HEK293 (cell line): ENCODE measurements around the gene KLHDC4.

Experiments
- CTCF ChIA-PET: fragments of 350-600 bp; formaldehyde crosslinking; extraction: SDS; loops from one replicate; lab custom pipeline; 2021; ENCODE audit warnings: antibody characterized with exemption; lab: Yijun Ruan, JAX
- POLR2A ChIA-PET: fragments of 300-600 bp; formaldehyde crosslinking; extraction: SDS; loops from one replicate; lab custom pipeline; 2020; ENCODE audit warnings: antibody characterized with exemption, inconsistent platforms; lab: Yijun Ruan, JAX
- H3K27ac ChIP-seq: fragments of 200-500 bp; sonication (Bioruptor generic); 2 replicates; pipeline ENCODE4 v1.5.1; 2014; ENCODE audit warnings: low read depth, low read length, control low read depth, inconsistent platforms; ENCODE audit errors: extremely low read depth
- H3K36me3 ChIP-seq, 2 experiments: fragments of 200-500 bp in 1 of 2; sonication (Bioruptor generic) in 1 of 2; 1 replicate in 1 of 2; 2 replicates in 1 of 2; pipeline ENCODE4 v1.5.1; 2014 to 2017; ENCODE audit warnings: inconsistent platforms in 2 of 2, low read length in 2 of 2; ENCODE audit not compliant: control insufficient read depth in 2 of 2, insufficient read depth in 1 of 2
- H3K4me1 ChIP-seq: fragments of 200-500 bp; sonication (Bioruptor generic); 2 replicates; pipeline ENCODE4 v1.5.1; 2014; ENCODE audit warnings: mild to moderate bottlenecking, low read length, inconsistent platforms; ENCODE audit not compliant: control insufficient read depth, insufficient read depth
- H3K4me3 ChIP-seq: 2 replicates; pipeline ENCODE4 v1.5.1; 2011; ENCODE audit warnings: low read depth, mild to moderate bottlenecking, control low read depth, low read length, moderate library complexity
- H3K9me3 ChIP-seq: fragments of 200-500 bp; sonication (Bioruptor generic); 2 replicates; pipeline ENCODE4 v1.5.1; 2014; ENCODE audit warnings: low read depth, low read length, inconsistent platforms; ENCODE audit not compliant: control insufficient read depth, insufficient read depth
- EGR2 ChIP-seq: fragments of 450-650 bp; formaldehyde crosslinking; IDR thresholded peaks from 2 replicates; pipeline ENCODE4 v1.5.1; 2016; ENCODE audit warnings: low read depth, missing biosample characterization, missing genetic modification characterization
- SALL2 ChIP-seq: fragments of 450-650 bp; formaldehyde crosslinking; IDR thresholded peaks from 2 replicates; pipeline ENCODE4 v1.5.0; 2017; ENCODE audit warnings: missing biosample characterization, mild to moderate bottlenecking, missing genetic modification characterization, borderline replicate concordance
- SCRT1 ChIP-seq: fragments of 450-650 bp; formaldehyde crosslinking; IDR thresholded peaks from 2 replicates; pipeline ENCODE4 v1.5.1; 2016; ENCODE audit warnings: missing biosample characterization, missing genetic modification characterization, borderline replicate concordance
- SP7 ChIP-seq: fragments of 450-650 bp; formaldehyde crosslinking; IDR thresholded peaks from 2 replicates; pipeline ENCODE4 v1.5.1; 2016; ENCODE audit warnings: missing biosample characterization, missing genetic modification characterization
- TRIM28 ChIP-seq: IDR thresholded peaks from 2 replicates; pipeline ENCODE4 v1.6.1; 2011; ENCODE audit warnings: low read length, control low read depth, borderline replicate concordance
- WT1 ChIP-seq: fragments of 450-650 bp; formaldehyde crosslinking; IDR thresholded peaks from 2 replicates; pipeline ENCODE4 v1.5.1; 2016; ENCODE audit warnings: missing biosample characterization, missing genetic modification characterization
- YY1 ChIP-seq: fragments of 450-650 bp; formaldehyde crosslinking; IDR thresholded peaks from 2 replicates; pipeline ENCODE4 v1.5.1; 2018; ENCODE audit warnings: missing biosample characterization, missing genetic modification characterization
- ZBTB7A ChIP-seq: fragments of 450-650 bp; formaldehyde crosslinking; IDR thresholded peaks from 2 replicates; pipeline ENCODE4 v1.5.1; 2016; ENCODE audit warnings: low read depth, missing biosample characterization, missing genetic modification characterization
- ZBTB8A ChIP-seq: fragments of 450-650 bp; formaldehyde crosslinking; IDR thresholded peaks from 2 replicates; pipeline ENCODE4 v1.5.1; 2016; ENCODE audit warnings: missing biosample characterization, missing genetic modification characterization
- ZNF10 ChIP-seq: fragments of 450-650 bp; formaldehyde crosslinking; IDR thresholded peaks from 2 replicates; pipeline ENCODE4 v1.5.1; 2017; ENCODE audit warnings: missing biosample characterization, missing genetic modification characterization
- ZNF121 ChIP-seq: fragments of 450-650 bp; formaldehyde crosslinking; IDR thresholded peaks from 2 replicates; pipeline ENCODE4 v1.5.1; 2016; ENCODE audit warnings: missing biosample characterization, missing genetic modification characterization
- ZNF202 ChIP-seq: fragments of 450-650 bp; formaldehyde crosslinking; IDR thresholded peaks from 2 replicates; pipeline ENCODE4 v1.5.1; 2016; ENCODE audit warnings: missing biosample characterization, missing genetic modification characterization, borderline replicate concordance
- ZNF211 ChIP-seq: fragments of 450-650 bp; formaldehyde crosslinking; IDR thresholded peaks from 2 replicates; pipeline ENCODE4 v1.5.1; 2016; ENCODE audit warnings: low read depth, missing biosample characterization, missing genetic modification characterization
- ZNF223 ChIP-seq: fragments of 450-650 bp; formaldehyde crosslinking; IDR thresholded peaks from 2 replicates; pipeline ENCODE4 v1.5.1; 2016; ENCODE audit warnings: missing biosample characterization, missing genetic modification characterization
- ZNF23 ChIP-seq: fragments of 450-650 bp; formaldehyde crosslinking; IDR thresholded peaks from 2 replicates; pipeline ENCODE4 v1.5.1; 2016; ENCODE audit warnings: missing biosample characterization, missing genetic modification characterization, borderline replicate concordance
- ZNF266 ChIP-seq: fragments of 450-650 bp; formaldehyde crosslinking; IDR thresholded peaks from 2 replicates; pipeline ENCODE4 v1.5.1; 2016; ENCODE audit warnings: missing biosample characterization, missing genetic modification characterization, low read depth
- ZNF433 ChIP-seq: fragments of 450-650 bp; formaldehyde crosslinking; IDR thresholded peaks from 2 replicates; pipeline ENCODE4 v1.5.1; 2016; ENCODE audit warnings: missing biosample characterization, missing genetic modification characterization, low read depth
- ZNF501 ChIP-seq: fragments of 450-650 bp; formaldehyde crosslinking; IDR thresholded peaks from 2 replicates; pipeline ENCODE4 v1.5.1; 2016; ENCODE audit warnings: missing biosample characterization, missing genetic modification characterization
- ZNF521 ChIP-seq: fragments of 450-650 bp; formaldehyde crosslinking; IDR thresholded peaks from 2 replicates; pipeline ENCODE4 v1.5.1; 2017; ENCODE audit warnings: missing biosample characterization, mild to moderate bottlenecking, missing genetic modification characterization
- ZNF596 ChIP-seq: fragments of 450-650 bp; IDR thresholded peaks from 2 replicates; pipeline ENCODE4 v1.5.0; 2018; ENCODE audit warnings: missing biosample characterization, mild to moderate bottlenecking, missing genetic modification characterization, moderate library complexity
- ZNF624 ChIP-seq: fragments of 450-650 bp; formaldehyde crosslinking; IDR thresholded peaks from 2 replicates; pipeline ENCODE4 v1.5.1; 2017; ENCODE audit warnings: missing biosample characterization, missing genetic modification characterization
- ZNF664 ChIP-seq: fragments of 450-650 bp; formaldehyde crosslinking; IDR thresholded peaks from 2 replicates; pipeline ENCODE4 v1.5.1; 2016; ENCODE audit warnings: missing biosample characterization, missing genetic modification characterization
- TF ChIP-seq, protein P1 (sequence below): fragments of 450-650 bp; formaldehyde crosslinking; IDR thresholded peaks from 2 replicates; pipeline ENCODE4 v1.5.1; 2016; ENCODE audit warnings: missing biosample characterization, missing genetic modification characterization
- TF ChIP-seq, protein P2 (sequence below): sonication (generic); formaldehyde crosslinking; IDR thresholded peaks from 2 replicates; pipeline ENCODE4 v1.8.1; 2022; ENCODE audit warnings: mild to moderate bottlenecking, moderate library complexity, missing genetic modification reagents
- TF ChIP-seq, protein P3 (sequence below): fragments of 450-650 bp; formaldehyde crosslinking; IDR thresholded peaks from 2 replicates; pipeline ENCODE4 v1.5.1; 2016; ENCODE audit warnings: missing biosample characterization, missing genetic modification characterization
- TF ChIP-seq, protein P4 (sequence below): fragments of 450-650 bp; formaldehyde crosslinking; IDR thresholded peaks from 2 replicates; pipeline ENCODE4 v1.5.1; 2016; ENCODE audit warnings: missing biosample characterization, missing genetic modification characterization

KLHDC4 gene

DNA sequence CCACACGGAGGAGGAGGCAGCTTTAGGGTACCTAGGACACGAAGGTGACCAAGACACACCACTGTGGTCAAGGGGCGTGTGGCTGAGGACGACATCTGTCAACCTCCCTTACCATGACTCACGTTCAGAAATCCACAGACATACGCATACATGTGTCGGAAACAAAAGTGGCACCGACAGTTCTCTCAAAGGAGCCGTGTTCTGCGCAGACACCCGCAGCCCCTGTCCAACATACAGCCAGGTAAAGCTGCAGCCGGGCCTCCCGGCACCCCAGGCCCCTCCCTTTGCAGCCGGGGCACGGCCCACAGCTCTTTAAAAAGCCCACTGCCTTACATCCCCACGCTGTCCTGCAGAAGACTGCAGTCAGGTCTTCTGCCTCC lies 40.5 kb upstream of the KLHDC4 start (continued):
- no peak for TF ChIP-seq YY1
- TF ChIP-seq, protein P1, sequence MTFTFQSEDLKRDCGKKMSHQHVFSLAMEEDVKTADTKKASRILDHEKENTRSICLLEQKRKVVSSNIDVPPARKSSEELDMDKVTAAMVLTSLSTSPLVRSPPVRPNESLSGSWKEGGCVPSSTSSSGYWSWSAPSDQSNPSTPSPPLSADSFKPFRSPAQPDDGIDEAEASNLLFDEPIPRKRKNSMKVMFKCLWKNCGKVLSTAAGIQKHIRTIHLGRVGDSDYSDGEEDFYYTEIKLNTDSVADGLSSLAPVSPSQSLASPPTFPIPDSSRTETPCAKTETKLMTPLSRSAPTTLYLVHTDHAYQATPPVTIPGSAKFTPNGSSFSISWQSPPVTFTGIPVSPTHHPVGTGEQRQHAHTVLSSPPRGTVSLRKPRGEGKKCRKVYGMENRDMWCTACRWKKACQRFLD (tag by site-specific recombination), result no peak

DNA sequence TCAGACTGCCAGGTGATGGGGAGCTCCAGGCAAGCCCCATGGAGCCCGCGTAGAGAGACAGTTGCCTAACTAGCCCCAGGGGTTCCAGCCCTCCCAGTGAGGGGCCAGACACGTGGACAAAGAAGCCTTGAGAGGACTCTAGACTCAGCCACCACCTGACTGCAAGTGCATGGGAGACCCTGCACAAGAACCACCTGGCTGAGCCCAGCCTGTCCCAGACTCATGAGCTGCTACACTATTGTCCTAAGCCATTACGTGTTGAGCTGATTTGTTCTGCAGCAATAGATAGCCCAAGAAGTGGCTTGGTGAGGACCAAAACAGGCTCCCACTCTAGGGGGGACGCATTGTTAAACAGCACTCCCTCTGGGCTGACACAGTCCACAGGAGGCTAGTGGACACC lies 37.6 kb upstream of the KLHDC4 start:
- no peak overlapping the region for H3K4me3 ChIP-seq
- peaks cover 4% of the 10 kb centered on the region; the same call in 1 of the 2 replicates for H3K4me1 ChIP-seq
- no peaks in the 10 kb centered on the region for H3K36me3 ChIP-seq
- H3K27ac ChIP-seq, result no peak overlapping the region
- ChIA-PET POLR2A (interaction anchor here (1.1 kb wide), 1 partner anchor 10 kb away, joined by 3 read pairs; no protein-coding TSS in a partner anchor), CTCF (interaction anchor here (0.6 to 1.7 kb wide), 4 partner anchors 24 to 68 kb away, joined by 3 to 5 read pairs (median 3); no protein-coding TSS in a partner anchor)
- TF ChIP-seq TRIM28 (peak; percentile 81; the same call in 1 of the 2 replicates), ZNF501 (tag by site-specific recombination) (no peak), SALL2 (tag by site-specific recombination) (no peak), SCRT1 (no peak)
- H3K9me3 ChIP-seq, result no peaks in the 10 kb centered on the region

DNA sequence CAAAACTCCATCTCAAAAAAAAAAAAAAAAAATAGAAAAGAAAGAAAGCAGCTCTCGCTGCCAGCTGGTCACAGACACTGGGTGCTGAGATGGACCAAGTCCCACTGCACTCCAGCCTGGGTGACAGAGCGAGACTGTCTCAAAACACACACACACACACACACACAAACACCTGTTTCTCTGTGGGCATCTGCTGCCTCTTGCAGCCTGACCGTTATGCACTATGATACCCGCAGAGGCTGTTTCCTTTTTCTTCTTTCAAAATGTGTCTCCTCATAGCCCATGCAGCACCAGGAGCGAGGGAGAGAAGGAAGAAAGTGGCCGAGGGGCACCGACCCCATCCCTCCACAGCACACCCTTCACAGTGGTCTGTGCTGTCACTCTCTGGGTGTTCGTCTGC lies 36.9 kb upstream of the KLHDC4 start:
- peaks cover 4% of the 10 kb centered on the region; the same call in 1 of the 2 replicates for H3K4me1 ChIP-seq
- POLR2A ChIA-PET, result no interaction called here
- H3K9me3 ChIP-seq, result no peaks in the 10 kb centered on the region
- H3K36me3 ChIP-seq, result no peaks in the 10 kb centered on the region
- H3K4me3 ChIP-seq, result no peak overlapping the region
- no peak for TF ChIP-seq ZNF664
- TF ChIP-seq, protein P2, sequence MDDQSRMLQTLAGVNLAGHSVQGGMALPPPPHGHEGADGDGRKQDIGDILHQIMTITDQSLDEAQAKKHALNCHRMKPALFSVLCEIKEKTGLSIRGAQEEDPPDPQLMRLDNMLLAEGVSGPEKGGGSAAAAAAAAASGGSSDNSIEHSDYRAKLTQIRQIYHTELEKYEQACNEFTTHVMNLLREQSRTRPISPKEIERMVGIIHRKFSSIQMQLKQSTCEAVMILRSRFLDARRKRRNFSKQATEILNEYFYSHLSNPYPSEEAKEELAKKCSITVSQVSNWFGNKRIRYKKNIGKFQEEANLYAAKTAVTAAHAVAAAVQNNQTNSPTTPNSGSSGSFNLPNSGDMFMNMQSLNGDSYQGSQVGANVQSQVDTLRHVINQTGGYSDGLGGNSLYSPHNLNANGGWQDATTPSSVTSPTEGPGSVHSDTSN (CRISPR knock-in tag), result no peak
- TF ChIP-seq ZNF202 (tag by site-specific recombination), result no peak
- TF ChIP-seq SP7 (tag by site-specific recombination), result no peak
- TF ChIP-seq ZNF10 (tag by site-specific recombination), result no peak
- no peak for TF ChIP-seq ZNF433 (tag by site-specific recombination)
- no peak overlapping the region for H3K27ac ChIP-seq
- CTCF ChIA-PET, result interaction anchor here (1.7 kb wide), 1 partner anchor 23 kb away, joined by 5 read pairs; no protein-coding TSS in a partner anchor

- ChIA-PET POLR2A (interaction anchor here (0.6 kb wide), 1 partner anchor 8 kb away, joined by 9 read pairs; no protein-coding TSS in a partner anchor), CTCF (interaction anchor here (1.5 kb wide), 1 partner anchor 48 kb away, joined by 4 read pairs; no protein-coding TSS in a partner anchor)
- Histone ChIP-seq H3K36me3 (no peaks in the 10 kb centered on the region), H3K4me1 (peaks cover 3% of the 10 kb centered on the region; the same call in 1 of the 2 replicates), H3K27ac (no peak overlapping the region), H3K9me3 (no peaks in the 10 kb centered on the region), H3K4me3 (no peak overlapping the region)
- TF ChIP-seq ZBTB7A (tag by site-specific recombination) (no peak), ZNF624 (tag by site-specific recombination) (no peak), WT1 (tag by site-specific recombination) (no peak), ZNF121 (tag by site-specific recombination) (no peak), ZNF23 (no peak), ZNF223 (tag by site-specific recombination) (no peak), ZNF521 (tag by site-specific recombination) (no peak), ZNF266 (tag by site-specific recombination) (no peak), ZNF211 (tag by site-specific recombination) (no peak), ZNF596 (tag by site-specific recombination) (no peak), EGR2 (tag by site-specific recombination) (no peak), ZBTB8A (no peak)
- TF ChIP-seq, protein P3, sequence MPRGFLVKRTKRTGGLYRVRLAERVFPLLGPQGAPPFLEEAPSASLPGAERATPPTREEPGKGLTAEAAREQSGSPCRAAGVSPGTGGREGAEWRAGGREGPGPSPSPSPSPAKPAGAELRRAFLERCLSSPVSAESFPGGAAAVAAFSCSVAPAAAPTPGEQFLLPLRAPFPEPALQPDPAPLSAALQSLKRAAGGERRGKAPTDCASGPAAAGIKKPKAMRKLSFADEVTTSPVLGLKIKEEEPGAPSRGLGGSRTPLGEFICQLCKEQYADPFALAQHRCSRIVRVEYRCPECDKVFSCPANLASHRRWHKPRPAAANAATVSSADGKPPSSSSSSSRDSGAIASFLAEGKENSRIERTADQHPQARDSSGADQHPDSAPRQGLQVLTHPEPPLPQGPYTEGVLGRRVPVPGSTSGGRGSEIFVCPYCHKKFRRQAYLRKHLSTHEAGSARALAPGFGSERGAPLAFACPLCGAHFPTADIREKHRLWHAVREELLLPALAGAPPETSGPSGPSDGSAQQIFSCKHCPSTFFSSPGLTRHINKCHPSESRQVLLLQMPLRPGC (tag by site-specific recombination), result no peak
- TF ChIP-seq, protein P4, sequence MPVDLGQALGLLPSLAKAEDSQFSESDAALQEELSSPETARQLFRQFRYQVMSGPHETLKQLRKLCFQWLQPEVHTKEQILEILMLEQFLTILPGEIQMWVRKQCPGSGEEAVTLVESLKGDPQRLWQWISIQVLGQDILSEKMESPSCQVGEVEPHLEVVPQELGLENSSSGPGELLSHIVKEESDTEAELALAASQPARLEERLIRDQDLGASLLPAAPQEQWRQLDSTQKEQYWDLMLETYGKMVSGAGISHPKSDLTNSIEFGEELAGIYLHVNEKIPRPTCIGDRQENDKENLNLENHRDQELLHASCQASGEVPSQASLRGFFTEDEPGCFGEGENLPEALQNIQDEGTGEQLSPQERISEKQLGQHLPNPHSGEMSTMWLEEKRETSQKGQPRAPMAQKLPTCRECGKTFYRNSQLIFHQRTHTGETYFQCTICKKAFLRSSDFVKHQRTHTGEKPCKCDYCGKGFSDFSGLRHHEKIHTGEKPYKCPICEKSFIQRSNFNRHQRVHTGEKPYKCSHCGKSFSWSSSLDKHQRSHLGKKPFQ (tag by site-specific recombination), result no peak
Measured at GRCh38 chr16:87801679-87802259, 36.0 kb upstream of the KLHDC4 start.
